Sigmoid colon (tissue), 7 donors: ENCODE results near the gene CROCC. TPM values are rescaled to one million over a fixed set of nuclear protein-coding genes. Genes with fewer than 3 reads are reported as not detected.

Source experiments
- DNase-seq: peaks from one replicate; pipeline ENCODE4 v3.0.0-alpha.2; 2019
- H3K27ac ChIP-seq, 4 donors: fragments of 200-600 bp; sonication (generic); one replicate each; pipeline ENCODE4 v1.5.1; 2016 to 2019; ENCODE audit warnings: mild to moderate bottlenecking in 1 of 4
- H3K27me3 ChIP-seq, 3 donors: fragments of 200-600 bp; sonication (generic); one replicate each; pipeline ENCODE4 v1.5.1; 2019; ENCODE audit warnings: mild to moderate bottlenecking in 1 of 3
- H3K36me3 ChIP-seq, 4 donors: fragments of 200-600 bp; sonication (generic); one replicate each; pipeline ENCODE4 v1.5.1; 2016 to 2019
- H3K4me1 ChIP-seq, 4 donors: fragments of 200-600 bp; sonication (generic); one replicate each; pipeline ENCODE4 v1.5.1; 2017 to 2019
- H3K4me3 ChIP-seq, 4 donors: fragments of 200-600 bp; sonication (generic); one replicate each; pipeline ENCODE4 v1.5.1; 2017 to 2019; ENCODE audit warnings: mild to moderate bottlenecking in 2 of 4, moderate library complexity in 1 of 4
- H3K9me3 ChIP-seq, 4 donors: fragments of 200-600 bp in 3 of 4; sonication (generic) in 3 of 4; one replicate each; pipeline versions ENCODE4 v1.5.1 to v1.6.1; 2013 to 2019
- EP300 ChIP-seq, 4 donors: sonication (generic); formaldehyde crosslinking; IDR thresholded peaks; one replicate each; pipeline ENCODE4 v1.6.1; 2017; ENCODE audit warnings: antibody characterized with exemption in 4 of 4
- POLR2A ChIP-seq, 2 donors: fragments of 450-650 bp; IDR thresholded peaks; one replicate each; pipeline ENCODE4 v1.6.1; 2016; ENCODE audit warnings: antibody characterized with exemption in 2 of 2, mild to moderate bottlenecking in 2 of 2, moderate library complexity in 2 of 2
- POLR2AphosphoS5 ChIP-seq, 4 donors: sonication (generic); formaldehyde crosslinking; IDR thresholded peaks; one replicate each; pipeline ENCODE4 v1.6.1; 2017; ENCODE audit warnings: antibody characterized with exemption in 4 of 4
- WGBS, 2 donors: extraction: QIAGEN DNeasy Blood & Tissue Kit; methylation state at CpG; one replicate each; pipeline ENCODE4 v1.1.7; 2013; 5-methylcytosine and 5-hydroxymethylcytosine counted together
- intact Hi-C: fragments of 100-400 bp; cut with DNase I; formaldehyde crosslinking; loops from one replicate; pipeline ENCODE4 v1.15.1; 2023
- polyA plus RNA-seq, 3 donors: library from polyadenylated mRNA; stranded (reverse); fragments of 200-250 nt; gene quantifications; one replicate each; pipeline ENCODE4 v1.2.3, GENCODE V29; 2013
- total RNA-seq, 4 donors: library from RNA; depleted of rRNA; stranded (reverse); fragments of >200 nt; gene quantifications; one replicate each; pipeline ENCODE4 v1.1.0, GENCODE V29; 2016
- TF ChIP-seq, protein P1 (sequence below), 4 experiments: fragments of 450-650 bp in 3 of 4; fragments of 200-600 bp in 1 of 4; IDR thresholded peaks; one replicate each; pipeline ENCODE4 v1.5.1; 2016 to 2019; ENCODE audit warnings: antibody characterized with exemption in 4 of 4, mild to moderate bottlenecking in 3 of 4, moderate library complexity in 2 of 4
- donor health status: healthy with polysubstance abuse.
- donor health status: Bipolar disorder and iron deficiency.
- donor health status: healthy.

The CROCC gene
- total and polyA plus RNA-seq, 7 donors, result 3.5 to 25.5 (median 16.5) TPM

DNA sequence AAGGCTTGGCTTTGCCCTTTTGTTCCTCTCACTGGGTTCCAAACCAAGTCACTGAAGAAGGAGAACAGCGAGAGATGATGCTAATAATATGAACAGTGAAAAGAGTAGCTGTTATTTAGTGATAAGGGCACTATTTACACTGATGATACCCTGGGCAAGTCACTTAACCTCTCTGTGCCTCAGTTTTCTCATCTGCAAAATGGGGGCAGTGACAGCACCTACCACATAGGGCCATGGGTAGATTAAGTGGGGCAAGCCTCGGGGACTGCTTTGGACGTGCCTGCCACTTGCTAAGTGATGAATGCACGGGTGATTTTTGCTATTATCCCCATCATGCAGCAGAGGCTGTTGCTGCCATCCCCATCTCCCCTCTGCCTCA, 80.8 kb downstream of the CROCC start:
- TF ChIP-seq POLR2A (IDR thresholded peaks at IDR 0.05) (no peak), POLR2AphosphoS5 (IDR thresholded peaks at IDR 0.05) (no peak), EP300 (IDR thresholded peaks at IDR 0.05) (no peak)
- TF ChIP-seq, protein P1, sequence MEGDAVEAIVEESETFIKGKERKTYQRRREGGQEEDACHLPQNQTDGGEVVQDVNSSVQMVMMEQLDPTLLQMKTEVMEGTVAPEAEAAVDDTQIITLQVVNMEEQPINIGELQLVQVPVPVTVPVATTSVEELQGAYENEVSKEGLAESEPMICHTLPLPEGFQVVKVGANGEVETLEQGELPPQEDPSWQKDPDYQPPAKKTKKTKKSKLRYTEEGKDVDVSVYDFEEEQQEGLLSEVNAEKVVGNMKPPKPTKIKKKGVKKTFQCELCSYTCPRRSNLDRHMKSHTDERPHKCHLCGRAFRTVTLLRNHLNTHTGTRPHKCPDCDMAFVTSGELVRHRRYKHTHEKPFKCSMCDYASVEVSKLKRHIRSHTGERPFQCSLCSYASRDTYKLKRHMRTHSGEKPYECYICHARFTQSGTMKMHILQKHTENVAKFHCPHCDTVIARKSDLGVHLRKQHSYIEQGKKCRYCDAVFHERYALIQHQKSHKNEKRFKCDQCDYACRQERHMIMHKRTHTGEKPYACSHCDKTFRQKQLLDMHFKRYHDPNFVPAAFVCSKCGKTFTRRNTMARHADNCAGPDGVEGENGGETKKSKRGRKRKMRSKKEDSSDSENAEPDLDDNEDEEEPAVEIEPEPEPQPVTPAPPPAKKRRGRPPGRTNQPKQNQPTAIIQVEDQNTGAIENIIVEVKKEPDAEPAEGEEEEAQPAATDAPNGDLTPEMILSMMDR (IDR thresholded peaks at IDR 0.05), result no peak
- Histone ChIP-seq H3K9me3 (no peaks in the 10 kb centered on the region), H3K4me1 (no peaks in the 10 kb centered on the region), H3K27me3 (no peaks in the 10 kb centered on the region), H3K4me3 (no peak overlapping the region), H3K27ac (no peak overlapping the region), H3K36me3 (peaks cover 0 to 68% (median 39%) of the 10 kb centered on the region in 4 donors)
- intact Hi-C loops, result no loop called here
- WGBS, 2 donors, result 96 to 97% methylated on average over 4 of the region's 4 CpGs
- DNase-seq, result no peak

DNA sequence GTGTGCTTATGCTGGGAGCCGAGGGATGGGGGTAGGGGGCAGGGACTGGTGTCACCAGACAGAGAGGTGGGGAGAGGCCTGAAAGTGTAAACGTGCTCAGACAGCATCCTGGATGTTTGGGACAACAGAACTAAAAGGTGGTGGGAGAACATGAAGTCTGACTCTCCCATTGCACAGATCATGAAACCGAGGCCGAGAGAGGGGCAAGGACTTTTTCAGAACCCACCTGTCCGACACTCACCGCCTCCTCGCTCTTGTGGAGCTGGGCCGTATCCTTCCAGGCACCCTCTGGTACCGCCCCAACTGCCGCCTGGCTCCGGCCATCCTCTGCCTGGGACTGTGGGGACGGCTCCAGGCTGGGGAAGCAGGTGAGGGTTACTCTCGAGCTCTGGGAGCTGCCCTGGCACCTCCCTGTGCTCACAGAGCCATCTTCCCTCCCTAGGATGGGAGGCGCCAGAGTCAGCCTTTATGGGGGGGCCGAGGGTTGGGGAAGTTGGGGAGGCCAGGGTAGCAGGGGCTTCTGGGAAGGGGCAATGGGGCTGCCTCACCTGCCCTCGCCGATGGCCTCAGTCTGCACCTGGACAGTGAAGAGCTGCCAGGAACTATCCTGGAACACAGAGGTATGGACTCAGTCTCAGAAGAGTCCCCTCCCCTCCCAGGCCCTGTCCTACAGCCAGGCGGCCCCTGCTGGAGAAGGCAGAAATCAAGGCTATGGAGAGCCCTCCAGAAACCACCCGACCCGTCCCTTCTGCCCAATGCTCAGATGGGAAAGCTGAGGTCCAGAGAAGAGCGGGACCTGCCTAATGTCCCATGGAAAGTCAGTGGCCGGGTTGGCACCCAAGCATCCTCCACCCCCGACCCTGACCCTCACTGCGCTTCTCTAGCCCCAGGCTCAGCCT, 83.0 kb downstream of the CROCC start:
- H3K36me3 ChIP-seq, result peaks cover 0 to 53% (median 34%) of the 10 kb centered on the region in 4 donors

GRCh38 chr1:17005365-17005740, 83.6 kb downstream of the CROCC start:
- Histone ChIP-seq H3K36me3 (peaks cover 0 to 47% (median 31%) of the 10 kb centered on the region in 4 donors), H3K27me3 (no peaks in the 10 kb centered on the region), H3K9me3 (no peaks in the 10 kb centered on the region), H3K4me3 (no peak overlapping the region), H3K27ac (no peak overlapping the region), H3K4me1 (peaks cover 0 to 8% (median 6%) of the 10 kb centered on the region in 4 donors)
- intact Hi-C loops, result no loop called here
- no peak for DNase-seq
- WGBS, 2 donors, result 95 to 97% methylated on average over 19 of the region's 19 CpGs
- no peak for TF ChIP-seq POLR2AphosphoS5 (IDR thresholded peaks at IDR 0.05)
- no peak for TF ChIP-seq POLR2A (IDR thresholded peaks at IDR 0.05)
- no peak for TF ChIP-seq EP300 (IDR thresholded peaks at IDR 0.05)
- TF ChIP-seq, protein P1 (IDR thresholded peaks at IDR 0.05), result no peak

More for the DNA sequence above, 83.0 kb downstream of the CROCC start:
- H3K27me3 ChIP-seq, result no peaks in the 10 kb centered on the region
- TF ChIP-seq POLR2A (IDR thresholded peaks at IDR 0.05) (no peak), POLR2AphosphoS5 (IDR thresholded peaks at IDR 0.05) (no peak), EP300 (IDR thresholded peaks at IDR 0.05) (no peak)
- TF ChIP-seq, protein P1 (IDR thresholded peaks at IDR 0.05), result no peak
- H3K27ac ChIP-seq, result no peak overlapping the region
- no peak overlapping the region for H3K4me3 ChIP-seq
- H3K9me3 ChIP-seq, result no peaks in the 10 kb centered on the region
- intact Hi-C loops, result no loop called here
- no peak for DNase-seq
- WGBS, 2 donors, result 92 to 94% methylated on average over 24 of the region's 24 CpGs
- peaks cover 0 to 2% (median 0%) of the 10 kb centered on the region in 4 donors for H3K4me1 ChIP-seq

- Histone ChIP-seq H3K27ac (no peak overlapping the region), H3K9me3 (no peaks in the 10 kb centered on the region), H3K36me3 (peaks cover 0 to 35% (median 24%) of the 10 kb centered on the region in 4 donors), H3K4me1 (peaks cover 0 to 22% (median 19%) of the 10 kb centered on the region in 4 donors), H3K27me3 (no peaks in the 10 kb centered on the region), H3K4me3 (no peak overlapping the region)
- intact Hi-C loops, result no loop called here
- WGBS, 2 donors, result 92 to 95% methylated on average over 8 of the region's 8 CpGs
- no peak for DNase-seq
- no peak for TF ChIP-seq POLR2A (IDR thresholded peaks at IDR 0.05)
- TF ChIP-seq POLR2AphosphoS5 (IDR thresholded peaks at IDR 0.05), result no peak
- TF ChIP-seq, protein P1 (IDR thresholded peaks at IDR 0.05), result no peak
- no peak for TF ChIP-seq EP300 (IDR thresholded peaks at IDR 0.05)
Observed at GRCh38 chr1:17007121-17007520, 85.4 kb downstream of the CROCC start.
